ENCODE results near the gene STAG3.
"Not testable (repeated sequence)": the region's sequence is repeated elsewhere in the genome, so short reads cannot be mapped to it uniquely, and the experiment has no call there.

Gene STAG3

DNA sequence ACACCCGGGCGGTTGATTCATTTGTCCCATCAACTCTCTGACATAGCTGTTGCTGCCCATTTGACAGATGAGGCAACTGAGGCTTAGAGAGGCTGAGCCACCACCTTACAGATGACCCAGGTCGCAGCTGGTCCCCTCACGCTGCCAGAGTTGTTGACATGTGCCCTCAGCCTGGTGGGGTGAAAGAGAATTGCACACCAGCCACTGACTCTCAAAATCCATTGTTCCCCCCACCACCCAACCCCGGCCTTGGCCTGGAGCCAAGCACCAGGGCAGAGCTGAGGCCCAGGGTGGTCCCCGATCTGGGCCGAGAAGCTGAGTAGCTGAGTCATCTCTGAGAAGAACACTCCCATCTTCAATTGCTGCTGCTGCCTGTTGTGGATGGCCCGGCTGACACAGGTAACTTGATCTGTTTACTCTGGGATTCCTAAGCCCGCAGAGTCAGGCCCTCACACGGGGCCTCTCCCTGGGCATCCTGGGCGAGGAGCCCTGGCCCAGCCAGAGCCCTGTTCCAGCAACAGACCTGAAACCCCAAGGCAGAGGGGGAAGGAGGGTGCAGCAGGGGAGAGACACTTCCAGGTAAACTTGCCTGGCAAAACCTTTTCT lies 69.5 kb downstream of the STAG3 start:
- DNase-seq (ENCODE audit: low spot score), result no peak

DNA sequence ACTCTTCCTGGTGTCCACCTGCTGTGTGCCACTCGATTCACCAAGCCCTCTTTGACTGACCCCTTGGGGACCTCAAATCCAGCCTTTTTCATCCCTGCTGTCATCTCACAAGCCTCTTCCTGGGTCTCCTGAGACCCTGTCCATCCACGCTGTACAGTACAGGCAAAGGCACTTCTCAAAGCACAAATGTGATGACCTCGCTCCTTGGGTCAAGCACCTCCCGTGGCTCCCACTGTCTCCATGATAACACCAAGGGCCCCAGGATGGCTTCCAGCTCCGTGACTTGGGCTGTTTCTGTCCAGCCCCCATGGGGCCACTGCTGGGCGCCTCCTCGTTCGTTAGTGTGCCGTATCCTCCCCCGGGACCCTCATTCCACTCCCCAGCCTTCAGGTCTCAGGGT lies 70.8 kb downstream of the STAG3 start:
- no peak for DNase-seq (ENCODE audit: low spot score)

DNA sequence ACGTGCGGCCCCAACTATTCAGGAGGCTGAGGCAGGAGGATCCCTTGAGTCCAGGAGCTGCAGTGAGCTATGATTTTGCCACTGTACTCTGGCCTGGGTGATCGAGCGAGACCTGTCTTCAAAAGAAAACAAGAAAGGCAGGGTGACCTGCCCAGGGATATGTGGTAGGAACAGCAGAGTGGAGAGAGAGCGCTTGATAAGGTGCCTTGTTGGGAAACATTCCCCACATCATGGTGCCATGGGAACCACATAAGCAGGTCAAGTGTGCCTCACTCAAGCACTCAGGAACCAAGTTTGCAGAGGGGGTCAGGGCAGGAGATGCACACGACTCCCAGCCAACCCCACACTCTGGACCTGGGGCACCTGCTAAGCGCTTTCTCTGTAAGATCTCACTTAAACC lies 79.3 kb downstream of the STAG3 start:
- no peak for DNase-seq (ENCODE audit: low spot score)

DNA sequence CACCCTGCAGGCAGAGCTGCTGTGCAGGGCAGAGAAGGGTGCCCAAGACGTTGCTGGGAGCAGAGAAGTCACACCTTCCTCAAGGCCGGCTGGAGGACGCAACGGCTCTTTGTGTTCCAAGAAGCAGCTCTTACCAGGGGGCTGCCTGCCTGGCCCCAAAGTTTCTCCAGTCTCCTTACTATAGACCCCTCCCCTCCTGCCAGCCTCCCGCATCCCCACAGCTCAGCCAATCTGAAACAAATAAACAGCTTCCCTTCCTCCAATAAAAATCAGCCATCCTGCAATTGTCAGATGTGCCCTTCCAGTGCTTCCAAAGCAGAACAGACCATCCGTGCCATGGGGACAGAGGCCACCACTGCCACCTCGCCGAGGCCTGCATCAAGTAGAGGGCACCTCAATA lies 82.3 kb downstream of the STAG3 start:
- not testable (repeated sequence) for DNase-seq (ENCODE audit: low spot score)

DNA sequence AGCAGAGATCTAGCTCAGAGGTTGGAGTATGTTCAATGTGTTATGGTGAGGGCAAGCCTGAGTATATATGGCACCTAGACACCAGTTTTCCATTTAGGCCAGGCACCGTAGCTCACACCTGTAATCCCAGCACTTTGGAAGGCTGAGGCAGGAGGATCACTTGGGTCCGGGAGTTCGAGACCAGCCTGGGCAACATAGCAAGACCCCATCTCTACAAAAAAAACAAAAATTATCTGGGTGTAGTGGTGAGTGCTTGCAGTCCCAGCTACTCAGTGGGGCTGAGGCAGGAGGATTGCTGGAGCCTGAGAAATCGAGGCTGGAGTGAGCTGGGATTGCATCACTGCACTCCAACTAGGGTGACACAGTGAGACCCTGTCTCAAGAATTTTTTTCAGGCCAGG lies 85.2 kb downstream of the STAG3 start:
- not testable (repeated sequence) for DNase-seq (ENCODE audit: low spot score)
